Measurements from ENCODE around the gene DENND5B. TPM values are rescaled to one million over a fixed set of nuclear protein-coding genes. Genes with fewer than 3 reads are reported as not detected.

The DENND5B gene
- total and polyA plus RNA-seq, 2 of the 4 experiments (the other 2 are of a cell fraction) = 5.5 to 13.4 TPM

- H3K4me1 ChIP-seq (ENCODE audit: control insufficient read depth, insufficient read depth, low read length) = peaks cover 9% of the 10 kb centered on the region
- no peak overlapping the region for H3K4me2 ChIP-seq (ENCODE audit: low read depth, low read length)
- no peaks in the 10 kb centered on the region for H4K20me1 ChIP-seq (ENCODE audit: insufficient read depth, low read length)
- H3K56ac ChIP-seq (ENCODE audit: extremely low read depth, insufficient read depth, low read length) = no peak overlapping the region
- dilution Hi-C loops (cut with HindIII; ENCODE audit: low sequenced_read_pairs, unreplicated experiment) = no loop called here
- no peak overlapping the region for H3K9ac ChIP-seq (ENCODE audit: low read depth, low read length)
- peak; percentile 47 for TF ChIP-seq CEBPB (IDR thresholded peaks at IDR 0.05; ENCODE audit: low read depth, low read length)
- no peak for TF ChIP-seq NFE2L2 (IDR thresholded peaks at IDR 0.05; ENCODE audit: low read depth, low read length)
- no peak overlapping the region for H2BK15ac ChIP-seq (ENCODE audit: low read depth, low read length)
- no peak overlapping the region for H4K91ac ChIP-seq (ENCODE audit: insufficient read depth, low read depth, low read length)
- peaks cover 17 to 46% of the 10 kb centered on the region in 2 experiments for H3K79me1 ChIP-seq (ENCODE audit: low read depth in 1 of 2, low read length in 2 of 2)
- no TSS peak for BruUV-seq (replicated peaks)
- ChIA-PET CTCF (no interaction called here), POLR2A (ENCODE audit: unreplicated experiment) (no interaction called here)
- H4K5ac ChIP-seq (ENCODE audit: low read depth, low read length) = no peak overlapping the region
- no peak overlapping the region for H3K23ac ChIP-seq (ENCODE audit: low read depth, low read length)
- WGBS, 2 experiments (ENCODE audit: extremely low coverage in 2 of 2, insufficient read length in 1 of 2) = no CpG with 5 or more reads among the region's 3 CpGs
- no peak overlapping the region for H2AFZ ChIP-seq (replicated peaks; ENCODE audit: low read length, poor library complexity)
- peaks cover 9% of the 10 kb centered on the region for H3K9me1 ChIP-seq (ENCODE audit: insufficient read depth, low read length)
- no peak overlapping the region for H2BK20ac ChIP-seq (ENCODE audit: low read depth, low read length)
- H3K27ac ChIP-seq (ENCODE audit: insufficient read depth, low read length) = no peak overlapping the region
- ATAC-seq (ENCODE audit: low read depth) (no peak), DNase-seq (no peak)
- H3K27me3 ChIP-seq (ENCODE audit: control insufficient read depth, insufficient read depth, low read length) = no peaks in the 10 kb centered on the region
- H3K4ac ChIP-seq (ENCODE audit: low read depth, low read length) = no peak overlapping the region
- H4K8ac ChIP-seq (ENCODE audit: low read depth in 2 of 2, low read length in 2 of 2) = no peak overlapping the region
- no peaks in the 10 kb centered on the region for H3K9me3 ChIP-seq (ENCODE audit: control insufficient read depth, insufficient read depth, low read length)
- intact Hi-C loops (cut with micrococcal nuclease) = no loop called here
- no peak overlapping the region for H2BK5ac ChIP-seq (ENCODE audit: low read depth, low read length, poor library complexity, severe bottlenecking)
- no peak overlapping the region for H3K14ac ChIP-seq (replicated peaks; ENCODE audit: low read depth, low read length)
- no peaks in the 10 kb centered on the region for H3K36me3 ChIP-seq (ENCODE audit: control insufficient read depth, insufficient read depth, low read length)
- no peak overlapping the region for H2AK9ac ChIP-seq (replicated peaks; ENCODE audit: low read depth, low read length, poor library complexity)
- H2BK120ac ChIP-seq (ENCODE audit: low read depth, low read length) = no peak overlapping the region
- no peak overlapping the region for H3K18ac ChIP-seq (ENCODE audit: low read depth, low read length)
- in situ Hi-C loops (cut with MboI; ENCODE audit: low sequenced_read_pairs) = no loop called here
- H3K4me3 ChIP-seq (ENCODE audit: insufficient read depth, low read depth, low read length) = no peak overlapping the region
- H2AK5ac ChIP-seq (ENCODE audit: low read depth, low read length) = no peak overlapping the region
Observed at GRCh38 chr12:31525496-31526157, 65.3 kb downstream of the DENND5B start.

All from IMR-90 (cell line).